ENCODE results near the gene EPB41L4B.

DNA sequence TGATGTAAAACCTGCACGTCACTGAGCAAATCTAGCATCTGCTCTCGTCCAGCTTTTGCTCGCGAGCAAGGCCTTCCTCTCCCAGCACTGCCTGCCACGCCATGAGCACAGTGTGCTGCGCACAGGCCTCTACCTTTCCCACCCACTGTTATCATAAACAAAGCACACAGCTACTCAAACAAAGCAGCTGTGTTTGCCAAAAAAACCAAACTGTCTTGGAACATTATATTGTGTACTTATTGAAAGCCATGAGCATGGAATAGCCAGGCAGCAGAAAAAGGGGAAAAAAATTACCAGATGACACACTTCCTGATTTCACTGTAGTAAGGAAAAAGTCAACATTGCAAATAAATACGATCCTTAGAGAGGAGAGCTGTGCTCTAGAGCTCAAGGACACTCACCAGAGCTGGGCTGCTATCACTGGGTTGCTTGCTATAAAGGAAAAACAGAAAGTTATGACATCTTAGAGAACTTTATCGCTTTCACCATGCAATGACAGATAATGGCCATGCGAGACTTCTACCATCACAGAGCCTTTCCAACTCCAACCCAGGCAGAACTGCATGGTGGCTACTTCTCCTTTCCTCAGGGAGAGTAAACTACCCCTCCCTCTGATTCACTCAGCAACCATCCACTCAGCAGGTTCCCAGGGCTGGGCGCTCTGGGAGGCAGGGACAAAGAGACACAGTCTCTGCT lies 69.6 kb downstream of the EPB41L4B start:
- TF ChIP-seq EZH2 (IDR thresholded peaks at IDR 0.05) = no peak
- TF ChIP-seq EZH2phosphoT487 (IDR thresholded peaks at IDR 0.05; ENCODE audit: borderline replicate concordance) = no peak
- no peak for TF ChIP-seq CTCF (IDR thresholded peaks at IDR 0.05 in 2 of 3, conservative IDR thresholded peaks at IDR 0.05 in 1 of 3; ENCODE audit: borderline replicate concordance in 1 of 3, insufficient read depth in 1 of 3, low read depth in 2 of 3, low read length in 2 of 3)
- no peak for TF ChIP-seq POLR2AphosphoS5 (IDR thresholded peaks at IDR 0.05; ENCODE audit: low read depth, low read length)
- TF ChIP-seq RAD21 (IDR thresholded peaks at IDR 0.05; ENCODE audit: low read depth) = no peak
- TF ChIP-seq, protein P1, sequence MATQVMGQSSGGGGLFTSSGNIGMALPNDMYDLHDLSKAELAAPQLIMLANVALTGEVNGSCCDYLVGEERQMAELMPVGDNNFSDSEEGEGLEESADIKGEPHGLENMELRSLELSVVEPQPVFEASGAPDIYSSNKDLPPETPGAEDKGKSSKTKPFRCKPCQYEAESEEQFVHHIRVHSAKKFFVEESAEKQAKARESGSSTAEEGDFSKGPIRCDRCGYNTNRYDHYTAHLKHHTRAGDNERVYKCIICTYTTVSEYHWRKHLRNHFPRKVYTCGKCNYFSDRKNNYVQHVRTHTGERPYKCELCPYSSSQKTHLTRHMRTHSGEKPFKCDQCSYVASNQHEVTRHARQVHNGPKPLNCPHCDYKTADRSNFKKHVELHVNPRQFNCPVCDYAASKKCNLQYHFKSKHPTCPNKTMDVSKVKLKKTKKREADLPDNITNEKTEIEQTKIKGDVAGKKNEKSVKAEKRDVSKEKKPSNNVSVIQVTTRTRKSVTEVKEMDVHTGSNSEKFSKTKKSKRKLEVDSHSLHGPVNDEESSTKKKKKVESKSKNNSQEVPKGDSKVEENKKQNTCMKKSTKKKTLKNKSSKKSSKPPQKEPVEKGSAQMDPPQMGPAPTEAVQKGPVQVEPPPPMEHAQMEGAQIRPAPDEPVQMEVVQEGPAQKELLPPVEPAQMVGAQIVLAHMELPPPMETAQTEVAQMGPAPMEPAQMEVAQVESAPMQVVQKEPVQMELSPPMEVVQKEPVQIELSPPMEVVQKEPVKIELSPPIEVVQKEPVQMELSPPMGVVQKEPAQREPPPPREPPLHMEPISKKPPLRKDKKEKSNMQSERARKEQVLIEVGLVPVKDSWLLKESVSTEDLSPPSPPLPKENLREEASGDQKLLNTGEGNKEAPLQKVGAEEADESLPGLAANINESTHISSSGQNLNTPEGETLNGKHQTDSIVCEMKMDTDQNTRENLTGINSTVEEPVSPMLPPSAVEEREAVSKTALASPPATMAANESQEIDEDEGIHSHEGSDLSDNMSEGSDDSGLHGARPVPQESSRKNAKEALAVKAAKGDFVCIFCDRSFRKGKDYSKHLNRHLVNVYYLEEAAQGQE (IDR thresholded peaks at IDR 0.05; ENCODE audit: low read depth) = no peak
- no peak for TF ChIP-seq FOSL1 (IDR thresholded peaks at IDR 0.05; ENCODE audit: low read depth)
